K562 (cell line): ENCODE data around the gene TSEN54. TPM values are rescaled to one million over a fixed set of nuclear protein-coding genes. Genes with fewer than 3 reads are reported as not detected.

Experiments used
- ATAC-seq: fragments of 200-7000 bp; cut with Tn5 transposase; 3 replicates; pipeline ENCODE4 v1.9.1; 2020; ENCODE audit warnings: moderate library complexity
- BruUV-seq: library from RNA; stranded (reverse); fragments of 400-500 nt; replicated peaks from 2 replicates; lab custom pipeline; 2021; lab: Mats Ljungman, UMichigan
- CTCF ChIA-PET: fragments of 300-600 bp; formaldehyde crosslinking; extraction: SDS; loops from one replicate; lab custom pipeline; 2021; ENCODE audit warnings: low intra/inter-chr PET ratio; lab: Yijun Ruan, JAX
- POLR2A ChIA-PET: fragments of 300-600, 350-650 bp; sonication (Branson Sonifier 250); formaldehyde crosslinking; extraction: SDS; loops from one replicate; lab custom pipeline; 2021; ENCODE audit warnings: antibody characterized with exemption, inconsistent platforms; lab: Yijun Ruan, JAX
- DNase-seq, 4 experiments: peaks; one replicate each; pipeline versions ENCODE4 v3.0.0 to v3.0.0-alpha.2; 2011 to 2018; ENCODE audit warnings: low spot score in 3 of 4, mixed read lengths in 3 of 4; ENCODE audit errors: extremely low read depth in 1 of 4
- FAIRE-seq: peaks from 2 replicates; lab custom pipeline; 2011; peaks lifted over from hg19 to GRCh38; lab: Jason Lieb, UNC
- H2AFZ ChIP-seq: 2 replicates; pipeline ENCODE4 v1.6.0; 2011; ENCODE audit warnings: low read depth, low read length, control low read depth, inconsistent platforms
- H3K27ac ChIP-seq: fragments of 200-600 bp; 3 replicates; pipeline ENCODE4 v1.8.0; 2011; ENCODE audit warnings: low read depth, mild to moderate bottlenecking, control low read depth, inconsistent platforms, low read length, moderate library complexity, mixed read lengths; ENCODE audit errors: extremely low read depth
- H3K27me3 ChIP-seq, 2 experiments: fragments of 300-600 bp in 1 of 2; 2 replicates in 1 of 2; 3 replicates in 1 of 2; pipeline versions ENCODE4 v1.6.0 to v1.8.0; 2011; ENCODE audit warnings: inconsistent platforms in 2 of 2, low read length in 2 of 2, mild to moderate bottlenecking in 1 of 2, mixed read lengths in 1 of 2, moderate library complexity in 1 of 2; ENCODE audit not compliant: control insufficient read depth in 2 of 2, insufficient read depth in 2 of 2
- H3K36me3 ChIP-seq: fragments of 300-600 bp; 3 replicates; pipeline ENCODE4 v1.8.0; 2011; ENCODE audit warnings: mild to moderate bottlenecking, low read length, inconsistent platforms; ENCODE audit not compliant: control insufficient read depth, insufficient read depth
- H3K4me1 ChIP-seq, 2 experiments: fragments of 200-600 bp in 1 of 2; replicated peaks in 1 of 2; 2 replicates in 1 of 2; 3 replicates in 1 of 2; pipeline versions ENCODE4 v1.5.1 to v1.8.0; 2011; ENCODE audit warnings: inconsistent platforms in 2 of 2, low read length in 2 of 2, mild to moderate bottlenecking in 1 of 2, mixed read lengths in 1 of 2, moderate library complexity in 1 of 2; ENCODE audit not compliant: control insufficient read depth in 2 of 2, insufficient read depth in 2 of 2
- H3K4me2 ChIP-seq: 2 replicates; pipeline ENCODE4 v1.6.1; 2011; ENCODE audit warnings: low read length, control low read depth, inconsistent platforms, mixed read lengths; ENCODE audit not compliant: insufficient read depth
- H3K4me3 ChIP-seq: fragments of 200-600 bp; sonication (generic), shearing (Covaris generic); 2 replicates; pipeline ENCODE4 v1.5.1; 2016; ENCODE audit warnings: control low read depth, inconsistent platforms
- H3K79me2 ChIP-seq: fragments of 200-600 bp; 3 replicates; pipeline ENCODE4 v1.8.0; 2011; ENCODE audit warnings: low read length, inconsistent platforms; ENCODE audit not compliant: control insufficient read depth, insufficient read depth
- H3K9ac ChIP-seq, 2 experiments: 2 replicates each; pipeline versions ENCODE4 v1.6.0 to v1.6.1; 2011; ENCODE audit warnings: low read depth in 2 of 2, low read length in 2 of 2, control low read depth in 1 of 2, inconsistent platforms in 1 of 2, mild to moderate bottlenecking in 1 of 2, mixed read lengths in 1 of 2; ENCODE audit not compliant: insufficient read depth in 1 of 2
- H3K9me1 ChIP-seq: one replicate; pipeline ENCODE4 v1.6.0; 2011; ENCODE audit warnings: inconsistent platforms, mild to moderate bottlenecking, low read length, moderate library complexity; ENCODE audit not compliant: control insufficient read depth, insufficient read depth
- H3K9me3 ChIP-seq: replicated peaks from 2 replicates; pipeline ENCODE4 v1.5.1; 2011; ENCODE audit warnings: low read depth, low read length, inconsistent platforms; ENCODE audit not compliant: control insufficient read depth, insufficient read depth
- H4K20me1 ChIP-seq: replicated peaks from 2 replicates; pipeline ENCODE4 v1.6.1; 2011; ENCODE audit warnings: low read length, inconsistent platforms, mixed read lengths; ENCODE audit not compliant: control insufficient read depth, insufficient read depth
- BDP1 ChIP-seq: IDR thresholded peaks from 3 replicates; pipeline ENCODE4 v1.6.1; 2011; ENCODE audit not compliant: insufficient read length, insufficient read depth
- BRF1 ChIP-seq: IDR thresholded peaks from 3 replicates; pipeline ENCODE4 v1.6.1; 2011; ENCODE audit warnings: borderline replicate concordance, mild to moderate bottlenecking; ENCODE audit not compliant: insufficient read length; ENCODE audit errors: extremely low read depth
- KDM2B ChIP-seq: fragments of 250-450 bp; sonication (Bioruptor Pico); IDR thresholded peaks from 2 replicates; pipeline ENCODE4 v1.8.0; 2021; ENCODE audit warnings: mild to moderate bottlenecking, moderate library complexity
- KLF1 ChIP-seq: fragments of 450-650 bp; IDR thresholded peaks from 2 replicates; pipeline ENCODE4 v1.6.1; 2016; ENCODE audit warnings: missing genetic modification characterization, missing compliant biosample characterization
- NFE2L1 ChIP-seq: fragments of 450-650 bp; IDR thresholded peaks from 2 replicates; pipeline ENCODE4 v1.6.1; 2016; ENCODE audit warnings: missing genetic modification characterization, low read depth, mild to moderate bottlenecking, missing compliant biosample characterization, moderate library complexity, borderline replicate concordance
- NRF1 ChIP-seq, 2 experiments: fragments of 450-650 bp; IDR thresholded peaks in 1 of 2; conservative IDR thresholded peaks in 1 of 2; 2 replicates each; pipeline ENCODE4 v1.6.1; 2014; ENCODE audit warnings: mild to moderate bottlenecking in 2 of 2
- POLR2G ChIP-seq: fragments of 200-400 bp; formaldehyde crosslinking; IDR thresholded peaks from 2 replicates; pipeline ENCODE4 v1.6.1; 2017; ENCODE audit warnings: low read depth, mild to moderate bottlenecking, antibody characterized with exemption, low read length, moderate library complexity
- SIX5 ChIP-seq, 2 experiments: IDR thresholded peaks; 2 replicates each; pipeline ENCODE4 v1.6.1; 2011; ENCODE audit warnings: low read length in 2 of 2, borderline replicate concordance in 1 of 2, low read depth in 1 of 2, mild to moderate bottlenecking in 1 of 2, moderate library complexity in 1 of 2; ENCODE audit not compliant: insufficient read depth in 1 of 2
- WGBS: fragments of 100-300 bp; shearing (Covaris generic); methylation state at CpG from one replicate; pipeline ENCODE4 v1.1.6; 2016; ENCODE audit warnings: low coverage, mixed read lengths; ENCODE audit not compliant: insufficient coverage; ENCODE audit errors: missing lambda C conversion rate; 5-methylcytosine and 5-hydroxymethylcytosine counted together
- in situ Hi-C: fragments of 300-500 bp; cut with MboI; formaldehyde crosslinking; loops from 4 replicates; pipeline ENCODE4 v1.15.0; 2018; ENCODE audit warnings: inconsistent platforms, mixed read lengths
- intact Hi-C: fragments of 100-400 bp; cut with micrococcal nuclease; formaldehyde crosslinking; loops from 2 replicates; pipeline ENCODE4 v1.14.2; 2022
- polyA plus RNA-seq, 8 experiments: library from polyadenylated mRNA; depleted of rRNA in 4 of 8; stranded (reverse) in 5 of 8; unstranded in 3 of 8; fragments of >200 nt; fragmentation: Nextera tagmentation in 2 of 8; fragmentation: Illumina TruSeq in 1 of 8; extraction: Ambion mirVana in 2 of 8; extraction: Trizol in 1 of 8; gene quantifications; 2 replicates each; pipeline versions ENCODE4 v1.2.1 to v1.2.3, GENCODE V29; 2011 to 2014; ENCODE audit warnings: inconsistent platforms in 1 of 8, missing spikeins in 1 of 8
- total RNA-seq, 7 experiments: library from RNA; depleted of rRNA in 6 of 7; stranded (reverse); fragments of >200 nt in 6 of 7; fragmentation: Illumina TruSeq in 2 of 7; extraction: Trizol in 2 of 7; gene quantifications; 2 replicates each; pipeline versions ENCODE4 v1.2.1 to v1.2.3, GENCODE V29; 2011 to 2021; ENCODE audit warnings: low replicate concordance in 1 of 7

The TSEN54 gene
- total and polyA plus RNA-seq, 9 of the 15 experiments (the other 6 are each of a cell fraction or from before 2014, with no cell fraction given), result 5.9 to 64.3 (median 48.9) TPM

- H3K27me3 ChIP-seq, result no peaks in the 10 kb centered on the region
- ATAC-seq, result no peak
- 53% methylated on average over 6 of the region's 7 CpGs for WGBS
- TF ChIP-seq KLF1 (tag), result no peak
- no peak for TF ChIP-seq KDM2B
- H3K4me1 ChIP-seq, result peaks cover 2 to 31% of the 10 kb centered on the region in 2 experiments
- no peaks in the 10 kb centered on the region for H3K9me1 ChIP-seq
- no peaks in the 10 kb centered on the region for H3K9me3 ChIP-seq
- FAIRE-seq, result no peak
- no peaks in the 10 kb centered on the region for H3K36me3 ChIP-seq
- H3K79me2 ChIP-seq, result no peaks in the 10 kb centered on the region
- no peak overlapping the region; a peak in 1 of 4 replicates for H3K9ac ChIP-seq
- H3K27ac ChIP-seq, result no peak overlapping the region
- no TSS peak for BruUV-seq
- intact Hi-C loops, result no loop called here
- no peak overlapping the region for H3K4me3 ChIP-seq
- DNase-seq, result no peak
- H2AFZ ChIP-seq, result no peak overlapping the region
- no peaks in the 10 kb centered on the region for H4K20me1 ChIP-seq
- in situ Hi-C loops, result no loop called here
- CTCF ChIA-PET, result no interaction called here
- H3K4me2 ChIP-seq, result no peak overlapping the region
- POLR2A ChIA-PET, result no interaction called here
Observed at GRCh38 chr17:75551266-75551665, 34.9 kb downstream of the TSEN54 start.

- no TSS peak for BruUV-seq
Observed at GRCh38 chr17:75552425-75553294, 36.3 kb downstream of the TSEN54 start.

More at GRCh38 chr17:75552425-75553294, 36.3 kb downstream of the TSEN54 start:
- 69% methylated on average over 14 of the region's 14 CpGs for WGBS
- Histone ChIP-seq H4K20me1 (no peaks in the 10 kb centered on the region), H3K36me3 (no peaks in the 10 kb centered on the region), H3K27ac (no peak overlapping the region), H3K4me2 (no peak overlapping the region), H3K4me1 (peaks cover 16 to 45% of the 10 kb centered on the region in 2 experiments), H3K4me3 (no peak overlapping the region), H3K9me3 (no peaks in the 10 kb centered on the region), H3K27me3 (no peaks in the 10 kb centered on the region), H3K9me1 (no peaks in the 10 kb centered on the region), H2AFZ (no peak overlapping the region), H3K9ac (peak overlapping the region in 1 of 2 experiments; percentile 87; a peak in 2 of 4 replicates), H3K79me2 (no peaks in the 10 kb centered on the region)
- no peak for TF ChIP-seq POLR2G
- TF ChIP-seq NFE2L1 (tag), result no peak
- TF ChIP-seq BDP1, result no peak
- no peak for TF ChIP-seq NRF1 (conservative IDR thresholded peaks at IDR 0.05 in 1 of 2, IDR thresholded peaks at IDR 0.05 in 1 of 2)
- TF ChIP-seq BRF1, result no peak
- TF ChIP-seq SIX5 (IDR thresholded peaks at IDR 0.05; ENCODE audit: borderline replicate concordance in 1 of 2, insufficient read depth in 1 of 2, low read depth in 1 of 2, low read length in 2 of 2), result no peak
- intact Hi-C loops, result no loop called here
- ChIA-PET POLR2A (interaction anchor here (0.5 to 1.9 kb wide), 5 partner anchors 12 to 248 kb away, joined by 3 to 5 read pairs (median 4); no protein-coding TSS in a partner anchor), CTCF (no interaction called here)
- ATAC-seq (no peak), DNase-seq (no peak), FAIRE-seq (peak; percentile 54)
- in situ Hi-C loops, result no loop called here
